ENCODE measurements around the gene ASXL1.

DNA sequence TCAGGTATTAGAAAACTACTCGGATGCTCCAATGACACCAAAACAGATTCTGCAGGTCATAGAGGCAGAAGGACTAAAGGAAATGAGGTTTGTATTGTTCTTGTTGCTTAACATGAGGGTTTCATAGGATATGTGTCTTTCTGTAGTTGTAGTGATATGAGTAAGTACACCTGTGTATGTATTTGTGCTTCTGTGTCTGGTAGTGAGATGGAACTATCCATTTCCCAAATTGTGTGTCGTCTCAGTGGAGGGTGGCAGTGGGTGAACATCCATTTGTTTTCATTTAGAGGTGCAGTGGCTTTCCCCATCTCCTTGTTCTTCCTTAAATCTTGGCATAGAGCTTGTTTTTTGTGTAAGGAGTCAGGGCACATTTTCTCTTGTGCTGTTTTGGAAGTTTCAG, 8.2 kb downstream of the ASXL1 start:
- no peak for TF ChIP-seq EZH2 (IDR thresholded peaks at IDR 0.05; ENCODE audit: low read depth, unreplicated experiment)
- no peak for TF ChIP-seq CTCF (conservative IDR thresholded peaks at IDR 0.05; ENCODE audit: low read depth in 2 of 2)
- no peak for TF ChIP-seq POLR2AphosphoS5 (IDR thresholded peaks at IDR 0.05; ENCODE audit: low read depth)
- TF ChIP-seq ZNF331 (CRISPR knock-in tag; IDR thresholded peaks at IDR 0.05; ENCODE audit: low read depth) = no peak
- TF ChIP-seq CREB1 (CRISPR knock-in tag; IDR thresholded peaks at IDR 0.05; ENCODE audit: low read depth) = no peak
- no peak for TF ChIP-seq EZH2phosphoT487 (IDR thresholded peaks at IDR 0.05; ENCODE audit: unreplicated experiment)
- no peak for TF ChIP-seq STAT1 (IDR thresholded peaks at IDR 0.05; ENCODE audit: unreplicated experiment)

Measured in GM23338 (cell line).